ENCODE results near the gene GNGT1.

GNGT1 gene

DNA sequence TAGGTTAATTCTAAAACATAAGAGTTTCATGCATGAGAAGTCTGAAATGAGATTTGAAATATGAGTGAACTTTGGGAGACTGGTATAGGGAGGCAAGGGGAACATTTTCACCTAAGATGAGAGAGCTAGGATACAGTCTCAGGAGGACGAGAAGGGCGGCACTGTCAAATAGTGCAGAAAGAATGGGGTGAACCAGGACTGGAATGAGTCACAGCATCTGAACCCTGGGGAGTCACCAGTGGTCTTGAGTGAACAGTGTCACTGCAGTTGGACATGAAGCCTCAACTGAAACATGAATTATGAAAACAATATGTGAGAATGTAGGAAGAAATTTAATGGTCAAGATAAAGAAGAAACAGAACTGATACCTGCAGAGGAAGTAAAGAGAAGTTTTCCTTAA lies 48.9 kb downstream of the GNGT1 start:
- DNase-seq: no peak
- H3K36me3 ChIP-seq: no peaks in the 10 kb centered on the region
- TF ChIP-seq, protein P1, sequence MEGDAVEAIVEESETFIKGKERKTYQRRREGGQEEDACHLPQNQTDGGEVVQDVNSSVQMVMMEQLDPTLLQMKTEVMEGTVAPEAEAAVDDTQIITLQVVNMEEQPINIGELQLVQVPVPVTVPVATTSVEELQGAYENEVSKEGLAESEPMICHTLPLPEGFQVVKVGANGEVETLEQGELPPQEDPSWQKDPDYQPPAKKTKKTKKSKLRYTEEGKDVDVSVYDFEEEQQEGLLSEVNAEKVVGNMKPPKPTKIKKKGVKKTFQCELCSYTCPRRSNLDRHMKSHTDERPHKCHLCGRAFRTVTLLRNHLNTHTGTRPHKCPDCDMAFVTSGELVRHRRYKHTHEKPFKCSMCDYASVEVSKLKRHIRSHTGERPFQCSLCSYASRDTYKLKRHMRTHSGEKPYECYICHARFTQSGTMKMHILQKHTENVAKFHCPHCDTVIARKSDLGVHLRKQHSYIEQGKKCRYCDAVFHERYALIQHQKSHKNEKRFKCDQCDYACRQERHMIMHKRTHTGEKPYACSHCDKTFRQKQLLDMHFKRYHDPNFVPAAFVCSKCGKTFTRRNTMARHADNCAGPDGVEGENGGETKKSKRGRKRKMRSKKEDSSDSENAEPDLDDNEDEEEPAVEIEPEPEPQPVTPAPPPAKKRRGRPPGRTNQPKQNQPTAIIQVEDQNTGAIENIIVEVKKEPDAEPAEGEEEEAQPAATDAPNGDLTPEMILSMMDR (IDR thresholded peaks at IDR 0.05; ENCODE audit: low read depth, low read length): no peak

DNA sequence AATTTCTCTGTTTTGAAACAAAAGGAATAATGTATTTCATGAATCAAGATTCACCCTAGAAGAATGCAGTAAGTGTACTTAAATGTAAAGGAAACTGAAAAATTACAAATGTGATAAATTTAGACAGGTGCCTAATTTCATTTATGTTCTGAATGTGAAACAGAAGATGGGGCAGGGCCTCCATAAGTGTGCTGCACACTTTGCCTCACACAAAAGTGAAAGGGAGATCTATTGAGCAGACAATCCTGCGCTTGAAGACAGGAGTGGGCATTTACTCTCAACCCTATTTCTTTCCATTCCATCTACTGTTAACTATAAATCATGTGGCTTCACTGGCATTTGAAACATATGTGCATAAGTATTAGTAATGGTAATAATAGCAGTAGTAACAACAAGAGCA lies 51.4 kb downstream of the GNGT1 start:
- H3K4me1 ChIP-seq: no peaks in the 10 kb centered on the region; the same call in 1 of the 2 replicates
- no peaks in the 10 kb centered on the region for H3K9me3 ChIP-seq
- H3K27me3 ChIP-seq: no peaks in the 10 kb centered on the region
- no peak for DNase-seq
- no peak overlapping the region for H3K4me3 ChIP-seq (ENCODE audit: low read depth, low read length)
- H3K36me3 ChIP-seq: no peaks in the 10 kb centered on the region
- TF ChIP-seq, protein P1 (IDR thresholded peaks at IDR 0.05; ENCODE audit: low read depth, low read length): no peak

More for the DNA sequence above, 48.9 kb downstream of the GNGT1 start:
- no peaks in the 10 kb centered on the region for H3K9me3 ChIP-seq
- H3K4me3 ChIP-seq (ENCODE audit: low read depth, low read length): no peak overlapping the region
- no peaks in the 10 kb centered on the region for H3K27me3 ChIP-seq
- no peaks in the 10 kb centered on the region; the same call in 1 of the 2 replicates for H3K4me1 ChIP-seq

DNA sequence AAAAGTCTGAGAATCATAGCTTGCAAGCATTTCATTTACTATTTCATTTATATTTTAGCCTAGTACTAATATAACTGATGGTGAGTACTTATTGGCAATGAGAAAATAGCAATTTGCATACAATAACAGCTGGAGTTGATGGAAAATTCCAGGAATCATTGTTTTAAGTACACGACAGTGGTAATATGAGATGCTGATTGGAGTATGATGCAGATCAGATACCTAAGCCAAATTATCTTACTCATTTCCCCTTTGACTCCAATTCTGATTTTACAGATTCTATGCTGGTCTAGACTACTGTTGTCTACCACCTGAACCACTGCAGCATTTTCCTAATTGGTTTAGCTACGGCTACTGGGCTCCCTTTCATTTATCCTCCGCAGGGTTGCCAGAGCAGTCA lies 51.8 kb downstream of the GNGT1 start:
- Histone ChIP-seq H3K4me3 (ENCODE audit: low read depth, low read length) (no peak overlapping the region), H3K9me3 (no peaks in the 10 kb centered on the region), H3K36me3 (no peaks in the 10 kb centered on the region), H3K27me3 (no peaks in the 10 kb centered on the region), H3K4me1 (no peaks in the 10 kb centered on the region; the same call in 1 of the 2 replicates)
- no peak for DNase-seq
- TF ChIP-seq, protein P1 (IDR thresholded peaks at IDR 0.05; ENCODE audit: low read depth, low read length): no peak

DNA sequence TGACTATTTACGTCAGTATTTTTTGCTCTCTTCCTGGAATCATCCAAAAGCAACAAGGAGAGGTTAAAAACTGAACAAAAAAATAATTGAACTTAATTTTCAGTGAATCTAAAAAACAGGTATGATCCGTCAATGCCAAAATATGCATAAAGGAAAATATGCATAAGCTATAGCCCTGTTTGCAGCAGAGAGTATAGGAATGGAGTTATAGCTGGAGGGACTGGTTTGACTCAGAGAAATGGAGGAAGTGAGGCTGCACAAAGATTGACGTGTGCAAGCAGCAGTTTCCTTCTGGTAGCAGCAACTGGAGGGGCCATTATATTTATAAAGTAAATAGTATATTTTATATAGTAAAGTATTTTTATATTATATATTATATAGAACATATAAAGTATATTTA lies 52.3 kb downstream of the GNGT1 start:
- Histone ChIP-seq H3K27me3 (no peaks in the 10 kb centered on the region), H3K4me3 (ENCODE audit: low read depth, low read length) (no peak overlapping the region), H3K9me3 (no peaks in the 10 kb centered on the region), H3K36me3 (no peaks in the 10 kb centered on the region), H3K4me1 (no peaks in the 10 kb centered on the region)
- TF ChIP-seq, protein P1 (IDR thresholded peaks at IDR 0.05; ENCODE audit: low read depth, low read length): no peak
- no peak for DNase-seq

Measured in BE2C (cell line).